Measurements from ENCODE around the gene HMOX2.

HMOX2 gene

DNA sequence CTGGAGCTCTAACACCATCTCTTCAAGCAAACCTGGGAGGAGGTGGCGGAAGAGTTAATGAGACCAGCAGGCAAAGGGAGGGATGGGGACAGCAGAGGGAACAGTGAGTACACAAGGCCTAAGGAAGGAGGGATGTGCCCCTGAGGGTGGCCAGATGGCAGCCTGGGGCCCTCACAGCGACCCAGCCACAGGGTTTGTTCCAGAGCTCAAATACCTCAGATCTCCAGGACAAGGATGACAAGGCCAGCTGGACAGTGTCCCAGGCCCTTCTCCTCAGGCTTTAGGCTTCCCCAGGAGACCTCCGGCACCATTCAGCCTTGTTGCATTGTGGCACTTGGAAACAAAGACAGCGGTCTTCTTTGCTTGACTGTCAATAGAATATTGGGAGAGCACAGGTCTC is 47.5 kb downstream of the HMOX2 start:
- Histone ChIP-seq H3K9me3 (ENCODE audit: control insufficient read depth, insufficient read depth, low read length) (no peaks in the 10 kb centered on the region), H3K4me1 (ENCODE audit: control insufficient read depth, insufficient read depth, low read length) (peaks cover 10% of the 10 kb centered on the region), H3K4me3 (ENCODE audit: low read length) (no peak overlapping the region), H3K36me3 (ENCODE audit: control insufficient read depth, insufficient read depth, low read length) (no peaks in the 10 kb centered on the region), H3K27ac (ENCODE audit: low read length) (no peak overlapping the region), H3K27me3 (ENCODE audit: control insufficient read depth, insufficient read depth, low read length) (no peaks in the 10 kb centered on the region)
- WGBS (ENCODE audit: insufficient coverage, insufficient read length), result no CpG with 5 or more reads among the region's 4 CpGs
- DNase-seq (ENCODE audit: low read depth, low spot score), result no peak

GRCh38 chr16:4524571-4524970 is 48.4 kb downstream of the HMOX2 start:
- Histone ChIP-seq H3K4me1 (ENCODE audit: control insufficient read depth, insufficient read depth, low read length) (peaks cover 12% of the 10 kb centered on the region), H3K27ac (ENCODE audit: low read length) (no peak overlapping the region), H3K27me3 (ENCODE audit: control insufficient read depth, insufficient read depth, low read length) (no peaks in the 10 kb centered on the region), H3K9me3 (ENCODE audit: control insufficient read depth, insufficient read depth, low read length) (no peaks in the 10 kb centered on the region), H3K4me3 (ENCODE audit: low read length) (no peak overlapping the region), H3K36me3 (ENCODE audit: control insufficient read depth, insufficient read depth, low read length) (no peaks in the 10 kb centered on the region)
- no peak for DNase-seq (ENCODE audit: low read depth, low spot score)

DNA sequence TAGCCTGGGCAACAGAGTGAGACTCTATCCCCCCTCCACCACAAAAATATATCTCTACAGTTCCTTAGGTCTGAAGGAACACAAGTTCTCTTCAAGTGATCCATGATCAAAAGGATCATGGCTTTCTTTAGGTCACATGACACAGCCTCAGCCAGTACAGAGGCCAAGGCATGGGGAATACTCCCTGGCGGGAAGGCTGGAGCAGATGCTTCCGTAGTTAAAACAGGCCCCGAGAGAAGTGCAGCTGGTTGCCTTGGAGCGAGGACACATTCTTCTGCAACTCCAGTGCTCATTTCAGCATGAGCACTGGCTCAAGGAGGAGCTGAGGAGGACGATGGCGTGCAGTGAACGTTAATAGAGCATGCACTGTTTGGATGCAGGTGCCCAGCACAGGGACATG is 48.9 kb downstream of the HMOX2 start:
- no peaks in the 10 kb centered on the region for H3K27me3 ChIP-seq (ENCODE audit: control insufficient read depth, insufficient read depth, low read length)
- peaks cover 12% of the 10 kb centered on the region for H3K4me1 ChIP-seq (ENCODE audit: control insufficient read depth, insufficient read depth, low read length)
- WGBS (ENCODE audit: insufficient coverage, insufficient read length), result no CpG with 5 or more reads among the region's 7 CpGs
- no peak for DNase-seq (ENCODE audit: low read depth, low spot score)
- H3K4me3 ChIP-seq (ENCODE audit: low read length), result no peak overlapping the region
- no peaks in the 10 kb centered on the region for H3K36me3 ChIP-seq (ENCODE audit: control insufficient read depth, insufficient read depth, low read length)
- no peak overlapping the region for H3K27ac ChIP-seq (ENCODE audit: low read length)
- no peaks in the 10 kb centered on the region for H3K9me3 ChIP-seq (ENCODE audit: control insufficient read depth, insufficient read depth, low read length)

DNA sequence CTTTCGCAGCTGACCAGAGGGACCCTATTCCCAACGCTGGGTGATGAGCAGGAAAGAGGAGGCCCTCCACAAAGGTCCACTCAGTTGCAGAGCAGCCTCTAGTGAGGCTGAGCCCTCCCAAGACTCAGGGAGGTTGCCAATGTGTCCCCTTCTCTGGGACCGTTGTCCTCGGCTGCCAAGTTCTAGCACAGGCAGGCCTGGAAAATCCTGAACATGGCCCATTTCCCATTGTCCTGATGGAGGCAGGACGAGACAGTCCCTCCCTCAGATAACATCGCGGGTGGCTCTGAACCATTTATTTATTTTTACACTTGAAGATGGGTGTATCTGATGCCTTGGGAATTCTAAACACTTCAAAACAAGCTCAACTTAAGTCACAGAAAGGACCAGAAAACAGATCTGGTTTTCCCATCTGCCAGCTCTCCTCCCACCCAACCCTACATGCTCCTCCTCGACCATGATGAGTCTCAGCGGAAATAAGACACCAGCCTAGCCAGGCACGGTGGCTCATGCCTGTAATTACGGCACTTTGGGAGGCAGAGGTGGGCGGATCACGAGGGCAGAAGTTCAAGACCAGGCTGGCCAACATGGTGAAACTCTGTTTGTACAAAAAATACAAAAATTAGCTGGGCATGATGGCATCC is 49.6 kb downstream of the HMOX2 start:
- no peak for DNase-seq (ENCODE audit: low read depth, low spot score)
- H3K27me3 ChIP-seq (ENCODE audit: control insufficient read depth, insufficient read depth, low read length), result no peaks in the 10 kb centered on the region
- H3K36me3 ChIP-seq (ENCODE audit: control insufficient read depth, insufficient read depth, low read length), result no peaks in the 10 kb centered on the region
- no peak overlapping the region for H3K4me3 ChIP-seq (ENCODE audit: low read length)
- no CpG with 5 or more reads among the region's 13 CpGs for WGBS (ENCODE audit: insufficient coverage, insufficient read length)
- H3K27ac ChIP-seq (ENCODE audit: low read length), result no peak overlapping the region
- H3K4me1 ChIP-seq (ENCODE audit: control insufficient read depth, insufficient read depth, low read length), result peaks cover 12% of the 10 kb centered on the region
- no peaks in the 10 kb centered on the region for H3K9me3 ChIP-seq (ENCODE audit: control insufficient read depth, insufficient read depth, low read length)

DNA sequence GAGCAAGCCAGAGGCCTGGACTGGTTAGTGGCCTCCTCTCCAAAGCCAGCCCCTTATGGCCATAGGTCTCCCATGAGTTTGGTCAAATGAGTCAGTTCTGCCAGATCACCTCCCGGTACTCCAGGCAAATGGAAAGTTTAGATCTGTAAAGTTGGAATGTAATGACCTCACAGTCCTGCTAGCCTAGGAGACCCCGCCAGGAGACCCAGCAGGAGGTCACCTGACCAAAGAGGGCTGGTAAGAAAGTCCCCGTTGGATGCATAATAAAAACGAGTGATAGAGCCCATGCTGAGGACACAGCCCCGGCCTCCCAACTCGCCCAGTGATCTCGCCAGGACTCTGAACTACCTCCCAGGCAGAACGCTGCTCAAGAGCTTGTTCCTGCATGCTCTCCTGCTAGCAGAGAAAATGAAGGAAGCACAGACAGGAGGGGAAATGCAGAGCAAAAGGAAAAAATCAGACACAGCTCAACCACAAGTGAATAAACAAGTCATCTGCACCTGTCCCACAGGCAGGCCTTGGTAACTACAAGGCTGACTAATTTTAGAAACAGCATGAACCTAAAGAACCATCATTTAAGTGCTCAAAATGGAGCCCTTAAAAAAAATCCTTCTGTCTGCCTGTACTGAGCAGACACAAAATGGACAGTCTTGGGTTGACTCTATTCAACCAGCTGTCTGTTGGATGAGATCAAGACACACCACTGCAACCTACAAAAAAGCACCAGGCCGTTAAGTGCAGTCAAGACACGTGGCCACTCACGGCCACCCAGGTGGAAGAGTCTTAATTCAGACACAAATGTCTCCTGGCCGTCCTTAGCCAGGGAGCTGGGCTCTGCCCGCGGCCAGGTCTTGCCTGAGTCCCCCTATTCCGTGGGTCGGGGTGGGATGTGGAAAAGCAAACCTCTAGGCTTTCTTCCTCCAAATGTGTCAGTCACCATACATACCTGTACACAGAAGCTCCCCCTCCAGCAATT is 53.2 kb downstream of the HMOX2 start:
- H3K9me3 ChIP-seq (ENCODE audit: control insufficient read depth, insufficient read depth, low read length), result no peaks in the 10 kb centered on the region
- H3K27ac ChIP-seq (ENCODE audit: low read length), result no peak overlapping the region
- H3K36me3 ChIP-seq (ENCODE audit: control insufficient read depth, insufficient read depth, low read length), result no peaks in the 10 kb centered on the region
- H3K4me1 ChIP-seq (ENCODE audit: control insufficient read depth, insufficient read depth, low read length), result peaks cover 2% of the 10 kb centered on the region
- H3K27me3 ChIP-seq (ENCODE audit: control insufficient read depth, insufficient read depth, low read length), result no peaks in the 10 kb centered on the region
- DNase-seq (ENCODE audit: low read depth, low spot score), result no peak
- WGBS (ENCODE audit: insufficient coverage, insufficient read length), result no CpG with 5 or more reads among the region's 16 CpGs
- no peak overlapping the region for H3K4me3 ChIP-seq (ENCODE audit: low read length)

DNA sequence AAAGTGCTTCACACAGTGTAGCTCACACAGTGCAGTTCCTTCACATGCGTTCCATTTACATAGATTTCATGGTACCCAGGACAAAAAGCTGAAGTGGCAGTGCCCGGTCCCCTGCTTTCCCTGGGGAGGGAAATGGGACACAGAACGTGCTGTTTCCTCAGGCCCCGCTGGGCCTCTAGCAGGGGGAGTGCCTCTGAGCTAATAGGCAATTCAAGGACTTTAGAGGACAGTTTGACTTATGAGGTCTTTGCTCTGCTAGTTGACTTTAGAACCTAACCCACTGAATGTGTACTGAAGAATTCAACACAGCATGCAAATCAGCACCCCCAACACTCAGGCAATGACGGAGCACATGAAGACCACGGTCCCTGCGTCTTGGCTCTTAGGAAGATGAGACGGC is 55.6 kb downstream of the HMOX2 start:
- Histone ChIP-seq H3K9me3 (ENCODE audit: control insufficient read depth, insufficient read depth, low read length) (no peaks in the 10 kb centered on the region), H3K27ac (ENCODE audit: low read length) (no peak overlapping the region), H3K4me1 (ENCODE audit: control insufficient read depth, insufficient read depth, low read length) (peaks cover 2% of the 10 kb centered on the region; the same call in 1 of the 2 replicates), H3K4me3 (ENCODE audit: low read length) (no peak overlapping the region), H3K36me3 (ENCODE audit: control insufficient read depth, insufficient read depth, low read length) (no peaks in the 10 kb centered on the region; the same call in 1 of the 2 replicates), H3K27me3 (ENCODE audit: control insufficient read depth, insufficient read depth, low read length) (no peaks in the 10 kb centered on the region)
- DNase-seq (ENCODE audit: low read depth, low spot score), result no peak
- no CpG with 5 or more reads among the region's 8 CpGs for WGBS (ENCODE audit: insufficient coverage, insufficient read length)

DNA sequence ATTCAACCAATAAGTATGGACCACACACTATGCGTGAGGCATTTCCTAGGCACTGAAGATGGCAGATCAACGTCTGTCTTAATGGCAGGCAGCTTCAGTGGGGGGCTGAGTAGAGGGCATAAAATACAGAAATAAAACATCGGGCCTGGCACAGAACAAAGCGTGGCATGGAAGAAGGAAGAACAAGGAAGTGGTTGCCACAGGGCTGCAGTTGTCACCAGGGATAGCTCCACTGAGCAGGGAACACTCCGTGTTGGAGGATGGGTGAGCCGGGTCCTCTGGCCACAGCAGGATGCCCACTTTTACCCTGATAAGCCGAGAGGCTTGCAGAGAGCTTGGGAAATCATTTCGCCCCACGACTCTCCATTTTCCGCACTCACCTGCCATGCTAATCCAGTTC is 56.0 kb downstream of the HMOX2 start:
- no peaks in the 10 kb centered on the region for H3K9me3 ChIP-seq (ENCODE audit: control insufficient read depth, insufficient read depth, low read length)
- H3K27ac ChIP-seq (ENCODE audit: low read length), result no peak overlapping the region
- no CpG with 5 or more reads among the region's 10 CpGs for WGBS (ENCODE audit: insufficient coverage, insufficient read length)
- H3K4me3 ChIP-seq (ENCODE audit: low read length), result no peak overlapping the region
- H3K4me1 ChIP-seq (ENCODE audit: control insufficient read depth, insufficient read depth, low read length), result peaks cover 2% of the 10 kb centered on the region; the same call in 1 of the 2 replicates
- no peaks in the 10 kb centered on the region for H3K27me3 ChIP-seq (ENCODE audit: control insufficient read depth, insufficient read depth, low read length)
- H3K36me3 ChIP-seq (ENCODE audit: control insufficient read depth, insufficient read depth, low read length), result no peaks in the 10 kb centered on the region; the same call in 1 of the 2 replicates
- DNase-seq (ENCODE audit: low read depth, low spot score), result no peak

GRCh38 chr16:4533490-4533889 is 57.3 kb downstream of the HMOX2 start:
- no peak overlapping the region for H3K27ac ChIP-seq (ENCODE audit: low read length)
- no peaks in the 10 kb centered on the region for H3K9me3 ChIP-seq (ENCODE audit: control insufficient read depth, insufficient read depth, low read length)
- H3K4me3 ChIP-seq (ENCODE audit: low read length), result no peak overlapping the region
- no peak for DNase-seq (ENCODE audit: low read depth, low spot score)
- no peaks in the 10 kb centered on the region; the same call in 1 of the 2 replicates for H3K36me3 ChIP-seq (ENCODE audit: control insufficient read depth, insufficient read depth, low read length)
- 100% methylated on average over 3 of the region's 6 CpGs for WGBS (ENCODE audit: insufficient coverage, insufficient read length)
- peaks cover 2% of the 10 kb centered on the region; the same call in 1 of the 2 replicates for H3K4me1 ChIP-seq (ENCODE audit: control insufficient read depth, insufficient read depth, low read length)
- H3K27me3 ChIP-seq (ENCODE audit: control insufficient read depth, insufficient read depth, low read length), result no peaks in the 10 kb centered on the region

DNA sequence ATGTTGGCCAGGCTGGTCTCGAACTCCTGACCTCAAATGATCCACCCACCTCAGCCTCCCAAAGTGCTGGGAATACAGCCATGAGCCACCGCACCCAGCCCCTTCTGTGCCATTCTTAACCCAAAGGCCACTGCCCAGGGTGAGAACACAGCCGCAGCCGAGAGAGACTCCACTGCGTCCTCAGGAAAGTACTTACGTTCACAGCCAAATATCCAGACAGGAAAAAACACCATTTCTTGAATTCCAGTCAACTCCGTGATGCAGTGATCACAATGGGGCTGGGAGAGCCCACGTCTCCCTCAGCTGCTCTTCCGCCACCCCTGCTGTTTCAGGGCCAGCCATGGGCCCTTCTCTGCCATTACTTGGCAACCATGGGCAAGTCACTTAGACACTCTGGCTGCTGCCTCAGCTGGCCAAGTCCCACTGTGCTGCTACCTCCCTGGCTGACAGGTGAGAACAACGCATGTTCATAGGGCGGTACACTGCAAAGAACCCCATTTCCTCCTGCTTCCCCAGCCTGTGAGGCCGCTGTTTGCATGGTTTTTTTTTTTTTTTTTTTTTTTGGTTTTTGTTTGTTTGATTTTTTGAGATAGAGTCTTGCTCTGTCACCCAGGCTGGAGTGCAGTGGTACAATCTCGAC is 58.1 kb downstream of the HMOX2 start:
- Histone ChIP-seq H3K36me3 (ENCODE audit: control insufficient read depth, insufficient read depth, low read length) (no peaks in the 10 kb centered on the region; the same call in 1 of the 2 replicates), H3K4me1 (ENCODE audit: control insufficient read depth, insufficient read depth, low read length) (peaks cover 2% of the 10 kb centered on the region; the same call in 1 of the 2 replicates), H3K9me3 (ENCODE audit: control insufficient read depth, insufficient read depth, low read length) (no peaks in the 10 kb centered on the region), H3K27ac (ENCODE audit: low read length) (no peak overlapping the region), H3K27me3 (ENCODE audit: control insufficient read depth, insufficient read depth, low read length) (no peaks in the 10 kb centered on the region), H3K4me3 (ENCODE audit: low read length) (no peak overlapping the region)
- no CpG with 5 or more reads among the region's 13 CpGs for WGBS (ENCODE audit: insufficient coverage, insufficient read length)
- no peak for DNase-seq (ENCODE audit: low read depth, low spot score)

DNA sequence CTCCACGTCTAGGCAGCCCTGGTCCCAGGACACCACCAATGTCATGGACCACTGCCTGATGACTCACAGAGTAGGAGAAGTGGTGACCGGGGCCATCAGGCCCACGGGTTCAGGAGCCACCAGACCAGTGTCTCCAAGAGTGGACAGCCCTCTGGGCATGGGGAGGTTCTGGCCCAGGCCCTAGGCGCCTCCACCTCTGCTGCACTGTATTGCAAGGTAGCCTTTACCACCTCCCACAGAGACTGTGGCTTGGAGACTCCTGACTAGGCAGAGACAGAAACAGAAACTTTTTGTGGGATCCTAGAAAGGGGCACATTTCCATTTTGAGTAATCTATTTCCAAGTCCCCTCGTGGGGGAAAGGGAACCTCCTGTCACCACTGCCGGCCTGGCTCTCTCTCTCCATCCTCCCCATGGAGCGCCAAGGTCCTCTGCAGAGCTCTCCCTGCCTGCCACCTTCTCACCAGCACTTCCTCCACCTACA is 59.5 kb downstream of the HMOX2 start:
- no peak for DNase-seq (ENCODE audit: low read depth, low spot score)
- no peak overlapping the region for H3K4me3 ChIP-seq (ENCODE audit: low read length)
- H3K27me3 ChIP-seq (ENCODE audit: control insufficient read depth, insufficient read depth, low read length), result peaks cover 3% of the 10 kb centered on the region; the same call in 1 of the 2 replicates
- H3K36me3 ChIP-seq (ENCODE audit: control insufficient read depth, insufficient read depth, low read length), result no peaks in the 10 kb centered on the region; the same call in 1 of the 2 replicates
- WGBS (ENCODE audit: insufficient coverage, insufficient read length), result no CpG with 5 or more reads among the region's 7 CpGs
- H3K9me3 ChIP-seq (ENCODE audit: control insufficient read depth, insufficient read depth, low read length), result peaks cover 2% of the 10 kb centered on the region
- H3K27ac ChIP-seq (ENCODE audit: low read length), result no peak overlapping the region
- no peaks in the 10 kb centered on the region for H3K4me1 ChIP-seq (ENCODE audit: control insufficient read depth, insufficient read depth, low read length)

Measured in iPS DF 6.9 (cell line).